Measurements from ENCODE around the gene BNIP3.

DNA sequence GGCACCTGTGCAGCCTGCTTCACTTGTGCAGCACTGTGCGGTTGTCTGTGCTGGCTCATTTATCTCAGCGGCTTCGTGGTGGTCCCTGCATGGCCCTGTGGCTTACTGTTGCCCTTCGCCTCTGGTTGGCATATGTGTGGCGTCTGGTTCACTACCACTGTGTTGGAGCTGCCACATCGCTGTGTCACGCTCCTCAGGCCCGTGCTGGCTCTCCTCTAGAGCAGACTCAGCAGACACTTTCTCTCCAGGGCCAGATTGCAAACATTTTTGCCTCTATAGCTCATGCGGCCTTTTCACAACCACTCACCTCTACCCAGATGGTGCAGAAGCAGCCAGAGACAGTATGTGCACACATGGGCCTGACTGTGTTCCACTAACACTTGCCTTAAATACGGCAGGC, 43.0 kb downstream of the BNIP3 start:
- TF ChIP-seq POLR2A (IDR thresholded peaks at IDR 0.05; ENCODE audit: low read length) (no peak), GATA1 (IDR thresholded peaks at IDR 0.05; ENCODE audit: low read depth, low read length) (no peak)
